CD4-positive, alpha-beta memory T cell (primary cell): ENCODE data around the gene UBQLN2. TPM values are rescaled to one million over a fixed set of nuclear protein-coding genes. Genes with fewer than 3 reads are reported as not detected.

ENCODE experiments used
- CTCF ChIA-PET: fragments of 350-600 bp; sonication (Branson Sonifier 250); formaldehyde crosslinking; loops from one replicate; lab custom pipeline; 2021; ENCODE audit warnings: inconsistent platforms; ENCODE audit not compliant: partially characterized antibody; lab: Charles Lee
- POLR2A ChIA-PET: fragments of 350-600 bp; sonication (Branson Sonifier 250); formaldehyde crosslinking; loops from one replicate; lab custom pipeline; 2021; ENCODE audit not compliant: partially characterized antibody; lab: Charles Lee
- DNase-seq, 5 donors: peaks; one replicate each; pipeline versions ENCODE4 v3.0.0 to v3.0.0-alpha.2; 2020 to 2022; ENCODE audit warnings: mixed read lengths in 1 of 5
- H3K27ac ChIP-seq: one replicate; pipeline ENCODE4 v1.7.0; 2013; ENCODE audit warnings: low read depth, low read length
- H3K27me3 ChIP-seq: 2 replicates; pipeline ENCODE4 v1.7.0; 2013; ENCODE audit warnings: mild to moderate bottlenecking, low read length, moderate library complexity; ENCODE audit not compliant: insufficient read depth
- H3K36me3 ChIP-seq: 2 replicates; pipeline ENCODE4 v1.7.0; 2013; ENCODE audit warnings: mild to moderate bottlenecking, low read length, moderate library complexity; ENCODE audit not compliant: insufficient read depth
- H3K4me1 ChIP-seq: 2 replicates; pipeline ENCODE4 v1.7.0; 2013; ENCODE audit warnings: mild to moderate bottlenecking, low read length, moderate library complexity; ENCODE audit not compliant: insufficient read depth
- H3K4me3 ChIP-seq, 2 donors: one replicate each; pipeline ENCODE4 v1.7.0; 2013; ENCODE audit warnings: low read length in 2 of 2, mild to moderate bottlenecking in 1 of 2
- H3K9me3 ChIP-seq, 2 donors: one replicate each; pipeline ENCODE4 v1.7.0; 2013; ENCODE audit warnings: low read length in 2 of 2, control low read depth in 1 of 2; ENCODE audit not compliant: control insufficient read depth in 1 of 2
- H3K27ac Mint-ChIP-seq, 7 donors: one replicate each; pipeline ENCODE4 v1.8.0; 2020 to 2021; ENCODE audit warnings: mixed read lengths in 7 of 7, mild to moderate bottlenecking in 6 of 7, inconsistent platforms in 3 of 7, moderate library complexity in 3 of 7
- H3K27me3 Mint-ChIP-seq, 2 donors: one replicate each; pipeline ENCODE4 v1.8.0; 2020 to 2021; ENCODE audit warnings: mixed read lengths in 2 of 2
- H3K36me3 Mint-ChIP-seq, 2 donors: one replicate each; pipeline ENCODE4 v1.8.0; 2020 to 2021; ENCODE audit warnings: mixed read lengths in 2 of 2, inconsistent platforms in 1 of 2, mild to moderate bottlenecking in 1 of 2
- H3K4me1 Mint-ChIP-seq, 4 donors: one replicate each; pipeline ENCODE4 v1.8.0; 2020 to 2021; ENCODE audit warnings: mixed read lengths in 4 of 4, mild to moderate bottlenecking in 1 of 4
- H3K4me3 Mint-ChIP-seq, 8 donors: one replicate each; pipeline ENCODE4 v1.8.0; 2020 to 2021; ENCODE audit warnings: mixed read lengths in 8 of 8, mild to moderate bottlenecking in 7 of 8, moderate library complexity in 6 of 8, inconsistent platforms in 3 of 8
- H3K9me3 Mint-ChIP-seq, 8 donors: one replicate each; pipeline ENCODE4 v1.8.0; 2020 to 2021; ENCODE audit warnings: mixed read lengths in 8 of 8, mild to moderate bottlenecking in 5 of 8, inconsistent platforms in 3 of 8, moderate library complexity in 1 of 8
- intact Hi-C: fragments of 100-400 bp; cut with micrococcal nuclease; formaldehyde crosslinking; loops from one replicate; pipeline ENCODE4 v1.15.1; 2023
- polyA plus RNA-seq, 2 donors: library from polyadenylated mRNA; unstranded; fragments of 300-500 nt; fragmentation: Illumina TruSeq; gene quantifications; one replicate each; pipeline ENCODE4 v1.2.3, GENCODE V29; 2021
- total RNA-seq, 2 experiments: library from RNA; stranded (reverse); gene quantifications; one replicate each; pipeline ENCODE4 v1.2.3, GENCODE V29; 2021

UBQLN2 gene
- total and polyA plus RNA-seq, 4 experiments from 2014 or later, result 62.6 to 74.8 (median 65.4) TPM

- peak; percentile 16 to 55 (median 24) for DNase-seq
- H3K27ac Mint-ChIP-seq, result peak overlapping the region; percentile 93 to 99 (median 98)
- Histone ChIP-seq H3K9me3 (no peaks in the 10 kb centered on the region), H3K4me1 (peaks cover 27% of the 10 kb centered on the region), H3K4me3 (peak overlapping the region; percentile 74 to 84), H3K36me3 (no peaks in the 10 kb centered on the region), H3K27me3 (no peaks in the 10 kb centered on the region), H3K27ac (peak overlapping the region; percentile 94)
- H3K4me3 Mint-ChIP-seq, result peak overlapping the region; percentile 88 to 97 (median 90)
- no peaks in the 10 kb centered on the region for H3K9me3 Mint-ChIP-seq
- ChIA-PET POLR2A (interaction anchor here (0.7 to 2.2 kb wide), 12 partner anchors 8 to 1076 kb away, joined by 3 to 6 read pairs (median 4); partner anchors contain the start of gene NBDY), CTCF (interaction anchor here (2.5 kb wide), 1 partner anchor 163 kb away, joined by 16 read pairs; the partner anchor contains the start of gene NBDY)
- no peaks in the 10 kb centered on the region for H3K27me3 Mint-ChIP-seq
- peaks cover 12 to 39% (median 18%) of the 10 kb centered on the region in 4 donors for H3K4me1 Mint-ChIP-seq
- H3K36me3 Mint-ChIP-seq, result peaks cover 11 to 21% of the 10 kb centered on the region in 2 donors
- intact Hi-C loops, result loop anchor here (5.0 kb wide), 1 partner anchor 177 kb away; no protein-coding TSS in a partner anchor
Measured at GRCh38 chrX:56564164-56564885, 898 bp downstream of the UBQLN2 start.

- no peaks in the 10 kb centered on the region for H3K27me3 Mint-ChIP-seq
- H3K4me3 Mint-ChIP-seq, result peak overlapping the region; percentile 88 to 97 (median 90)
- H3K27ac Mint-ChIP-seq, result peak overlapping the region; percentile 93 to 99 (median 98)
- no peaks in the 10 kb centered on the region for H3K27me3 ChIP-seq
- DNase-seq, result peak in 3 of 5 donors; percentile 1 to 29 (median 8)
- ChIA-PET POLR2A (interaction anchor here (1.0 to 2.2 kb wide), 7 partner anchors 8 to 222 kb away, joined by 3 to 6 read pairs (median 4); partner anchors contain the start of gene NBDY), CTCF (interaction anchor here (1.5 to 2.5 kb wide), 2 partner anchors 162 to 168 kb away, joined by 3 to 16 read pairs; partner anchors contain the start of gene NBDY)
- H3K27ac ChIP-seq, result peak overlapping the region; percentile 94
- H3K36me3 ChIP-seq, result no peaks in the 10 kb centered on the region
- H3K36me3 Mint-ChIP-seq, result peaks cover 11 to 25% of the 10 kb centered on the region in 2 donors
- H3K4me1 Mint-ChIP-seq, result peaks cover 14 to 46% (median 23%) of the 10 kb centered on the region in 4 donors
- intact Hi-C loops, result loop anchor here (5.0 kb wide), 1 partner anchor 178 kb away; no protein-coding TSS in a partner anchor
- peak overlapping the region; percentile 74 to 84 for H3K4me3 ChIP-seq
- H3K4me1 ChIP-seq, result peaks cover 36% of the 10 kb centered on the region
- H3K9me3 Mint-ChIP-seq, result no peaks in the 10 kb centered on the region
- H3K9me3 ChIP-seq, result no peaks in the 10 kb centered on the region
Measured at GRCh38 chrX:56564921-56565840, 1.8 kb downstream of the UBQLN2 start.

- Histone ChIP-seq H3K36me3 (no peaks in the 10 kb centered on the region), H3K4me3 (no peak overlapping the region), H3K27ac (no peak overlapping the region), H3K27me3 (no peaks in the 10 kb centered on the region), H3K9me3 (no peaks in the 10 kb centered on the region), H3K4me1 (peaks cover 66% of the 10 kb centered on the region)
- Mint-ChIP-seq H3K36me3 (peaks cover 14 to 41% of the 10 kb centered on the region in 2 donors), H3K4me3 (peak overlapping the region in 3 of 8 donors; percentile 16 to 83 (median 51)), H3K27ac (peak overlapping the region in 2 of 7 donors; percentile 45 to 46), H3K27me3 (no peaks in the 10 kb centered on the region), H3K4me1 (peaks cover 21 to 76% (median 35%) of the 10 kb centered on the region in 4 donors), H3K9me3 (no peaks in the 10 kb centered on the region)
- DNase-seq, result no peak
- ChIA-PET CTCF (interaction anchor here (0.7 to 0.9 kb wide), 2 partner anchors 11 to 157 kb away, joined by 3 read pairs; no protein-coding TSS in a partner anchor), POLR2A (no interaction called here)
- intact Hi-C loops, result no loop called here
Measured at GRCh38 chrX:56569378-56570057, 6.1 kb downstream of the UBQLN2 start.

- no peaks in the 10 kb centered on the region for H3K36me3 ChIP-seq
- DNase-seq, result peak in 3 of 5 donors; percentile 16 to 32 (median 29)
- Mint-ChIP-seq H3K36me3 (peaks cover 30 to 55% of the 10 kb centered on the region in 2 donors), H3K9me3 (peaks cover 0 to 11% (median 3%) of the 10 kb centered on the region in 8 donors), H3K4me3 (peak overlapping the region in 1 of 8 donors; percentile 15), H3K27ac (peak overlapping the region in 2 of 7 donors; percentile 59 to 63), H3K27me3 (no peaks in the 10 kb centered on the region), H3K4me1 (peaks cover 21 to 73% (median 42%) of the 10 kb centered on the region in 4 donors)
- ChIA-PET CTCF (no interaction called here), POLR2A (interaction anchor here (0.8 kb wide), 1 partner anchor 9 kb away, joined by 6 read pairs; no protein-coding TSS in a partner anchor)
- no peaks in the 10 kb centered on the region for H3K9me3 ChIP-seq
- H3K27me3 ChIP-seq, result no peaks in the 10 kb centered on the region
- intact Hi-C loops, result no loop called here
- H3K27ac ChIP-seq, result no peak overlapping the region
- no peak overlapping the region for H3K4me3 ChIP-seq
- H3K4me1 ChIP-seq, result peaks cover 59% of the 10 kb centered on the region
Measured at GRCh38 chrX:56572975-56573374, 9.5 kb downstream of the UBQLN2 start.

GRCh38 chrX:56574861-56575260 lies 11.4 kb downstream of the UBQLN2 start:
- H3K9me3 Mint-ChIP-seq, result peaks cover 0 to 26% (median 8%) of the 10 kb centered on the region in 8 donors
- peaks cover 42 to 63% of the 10 kb centered on the region in 2 donors for H3K36me3 Mint-ChIP-seq
- H3K4me1 ChIP-seq, result peaks cover 46% of the 10 kb centered on the region
- no peak for DNase-seq
- H3K27ac Mint-ChIP-seq, result peak overlapping the region in 2 of 7 donors; percentile 3 to 30
- no peak overlapping the region for H3K4me3 Mint-ChIP-seq
- H3K4me3 ChIP-seq, result no peak overlapping the region
- H3K36me3 ChIP-seq, result no peaks in the 10 kb centered on the region
- ChIA-PET POLR2A (no interaction called here), CTCF (no interaction called here)
- H3K4me1 Mint-ChIP-seq, result peaks cover 24 to 74% (median 45%) of the 10 kb centered on the region in 4 donors
- no peaks in the 10 kb centered on the region for H3K27me3 ChIP-seq
- intact Hi-C loops, result no loop called here
- H3K27ac ChIP-seq, result no peak overlapping the region
- H3K9me3 ChIP-seq, result no peaks in the 10 kb centered on the region
- H3K27me3 Mint-ChIP-seq, result no peaks in the 10 kb centered on the region

GRCh38 chrX:56576721-56577120 lies 13.3 kb downstream of the UBQLN2 start:
- no peaks in the 10 kb centered on the region for H3K36me3 ChIP-seq
- peaks cover 58% of the 10 kb centered on the region in 2 donors for H3K36me3 Mint-ChIP-seq
- DNase-seq, result no peak
- H3K27me3 Mint-ChIP-seq, result no peaks in the 10 kb centered on the region
- peaks cover 19 to 61% (median 38%) of the 10 kb centered on the region in 4 donors for H3K4me1 Mint-ChIP-seq
- H3K27ac Mint-ChIP-seq, result no peak overlapping the region
- CTCF ChIA-PET, result no interaction called here
- H3K27ac ChIP-seq, result no peak overlapping the region
- no peak overlapping the region for H3K4me3 Mint-ChIP-seq
- no peak overlapping the region for H3K4me3 ChIP-seq
- H3K9me3 Mint-ChIP-seq, result peaks cover 0 to 39% (median 14%) of the 10 kb centered on the region in 8 donors
- no peaks in the 10 kb centered on the region for H3K9me3 ChIP-seq
- intact Hi-C loops, result no loop called here
- POLR2A ChIA-PET, result no interaction called here
- no peaks in the 10 kb centered on the region for H3K27me3 ChIP-seq
- peaks cover 32% of the 10 kb centered on the region for H3K4me1 ChIP-seq
